ENCODE results near the gene CRAMP1.

Gene CRAMP1

GRCh38 chr16:1634541-1634940 is 22.4 kb downstream of the CRAMP1 start:
- no peak for DNase-seq

GRCh38 chr16:1635070-1635469 is 22.9 kb downstream of the CRAMP1 start:
- no peak for DNase-seq

DNA sequence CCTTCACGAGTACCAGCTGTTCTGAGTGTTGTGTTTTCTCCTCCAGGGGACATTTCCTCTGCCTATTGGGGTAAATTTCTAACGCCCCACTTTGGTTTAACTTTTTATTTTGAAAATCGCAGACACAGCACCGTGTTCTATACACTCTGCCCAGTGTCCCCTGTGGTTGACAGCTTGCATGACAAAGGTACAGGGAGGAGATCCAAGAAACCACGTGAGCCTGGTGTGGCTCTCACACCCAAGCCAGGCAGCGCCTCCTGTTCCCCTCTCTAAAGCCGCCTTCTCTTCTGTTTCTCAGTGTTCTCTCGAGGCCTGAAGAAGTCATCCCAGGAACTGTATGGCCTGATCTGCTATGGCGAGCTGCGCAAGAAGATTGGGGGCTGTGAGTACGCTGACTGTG is 25.4 kb downstream of the CRAMP1 start:
- DNase-seq: peak; percentile 11

DNA sequence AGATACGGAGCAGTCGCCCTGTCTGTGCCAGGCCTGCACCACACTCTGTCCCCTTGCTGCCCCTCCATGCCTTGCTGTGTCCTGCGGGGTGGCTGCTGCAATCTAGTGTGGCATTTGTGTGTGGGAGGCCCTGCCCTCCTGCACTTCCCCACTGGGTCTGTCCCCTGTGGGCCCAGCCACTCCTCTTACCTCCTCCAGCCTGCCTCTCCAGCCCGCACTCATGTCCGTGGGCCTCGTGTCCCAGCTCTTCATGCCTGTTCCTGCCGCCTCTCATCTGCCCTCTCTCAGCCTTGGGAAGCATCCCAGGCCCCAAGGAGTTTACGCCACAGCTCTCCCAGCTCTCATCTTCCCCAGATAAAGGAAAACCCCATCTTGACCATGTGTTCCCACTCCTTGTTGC is 26.6 kb downstream of the CRAMP1 start:
- DNase-seq: no peak

- no peak for DNase-seq
These were observed 27.1 kb downstream of the CRAMP1 start for GRCh38 chr16:1639282-1639681.

DNA sequence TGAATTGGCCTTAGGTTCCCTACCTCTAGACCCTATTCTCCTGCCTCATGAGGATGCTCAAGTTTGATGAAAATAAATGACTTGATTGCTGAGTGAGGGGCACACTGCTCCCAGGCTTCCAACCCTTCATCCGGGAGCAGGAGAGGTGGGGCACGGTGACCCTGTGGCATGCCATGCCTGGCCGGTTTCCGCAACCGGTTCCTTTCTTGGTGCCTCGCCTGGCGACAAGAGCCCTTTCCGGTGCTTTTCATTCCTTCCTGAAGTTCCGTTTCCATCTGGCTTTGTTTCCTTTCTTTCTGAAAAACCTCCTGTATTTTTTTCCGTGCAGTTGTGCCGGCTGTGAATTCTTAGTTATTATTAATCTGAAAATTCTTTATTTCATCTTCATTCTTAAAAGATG is 27.7 kb downstream of the CRAMP1 start:
- DNase-seq: no peak

GRCh38 chr16:1640261-1640941 is 28.2 kb downstream of the CRAMP1 start:
- no peak for DNase-seq

DNA sequence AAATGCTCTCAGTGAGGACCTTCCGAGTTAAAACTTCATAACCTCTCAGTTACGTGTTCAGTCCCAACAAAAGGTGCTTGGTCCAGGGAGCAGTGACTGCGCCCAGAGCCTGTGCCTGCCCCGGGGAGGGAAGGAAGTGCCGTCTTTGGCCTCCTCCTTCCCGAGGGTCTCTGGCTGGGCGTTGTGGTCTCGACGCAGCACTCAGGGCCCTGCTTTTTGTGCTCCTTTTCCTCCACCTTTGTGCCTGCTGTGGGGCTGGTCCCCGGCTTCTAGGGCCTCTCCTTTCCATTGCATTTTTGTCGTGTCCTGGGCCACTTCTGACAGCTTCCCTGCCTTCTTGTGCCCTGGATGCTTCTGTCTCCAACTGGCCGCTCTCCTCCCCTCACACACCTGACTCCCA is 29.1 kb downstream of the CRAMP1 start:
- DNase-seq: no peak

DNA sequence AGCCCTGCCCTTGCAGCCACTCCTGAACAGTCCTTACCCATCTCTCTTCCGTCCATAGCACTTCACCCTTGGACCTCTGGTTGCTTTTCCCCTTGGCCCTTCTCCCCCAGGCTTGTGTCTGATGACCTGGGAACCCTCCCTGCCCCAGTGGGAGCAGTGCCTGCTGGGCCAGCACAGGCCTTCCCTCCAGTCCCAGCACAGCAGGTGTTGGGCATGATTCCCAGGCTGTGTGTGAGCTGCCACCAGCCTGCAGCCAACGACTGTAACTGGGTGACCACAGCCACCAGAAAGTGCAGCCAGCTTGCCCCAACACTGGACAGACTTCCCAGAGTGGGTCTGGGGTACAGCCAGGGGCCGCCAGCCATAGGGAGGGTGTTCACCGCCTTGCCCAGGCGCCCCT is 30.0 kb downstream of the CRAMP1 start:
- no peak for DNase-seq

DNA sequence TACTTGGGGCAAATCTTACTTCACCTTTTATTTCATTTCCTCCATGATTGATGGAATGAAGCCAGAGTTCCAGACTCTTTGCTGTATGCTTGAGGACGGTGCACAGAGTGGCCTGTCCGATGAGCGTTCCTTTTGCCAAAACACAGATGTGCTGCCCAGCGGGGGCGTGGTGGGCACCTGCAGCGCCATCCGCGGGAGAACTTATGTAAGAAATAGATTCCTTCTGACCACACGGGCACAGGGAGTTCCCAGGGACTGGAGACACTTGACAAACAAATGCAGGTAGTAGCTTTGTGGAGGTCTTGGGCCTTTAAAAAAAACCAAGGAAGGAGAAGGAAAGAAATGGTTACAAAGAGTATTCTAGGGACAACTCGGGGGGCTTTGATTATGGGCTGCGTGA is 30.6 kb downstream of the CRAMP1 start:
- DNase-seq: no peak

DNA sequence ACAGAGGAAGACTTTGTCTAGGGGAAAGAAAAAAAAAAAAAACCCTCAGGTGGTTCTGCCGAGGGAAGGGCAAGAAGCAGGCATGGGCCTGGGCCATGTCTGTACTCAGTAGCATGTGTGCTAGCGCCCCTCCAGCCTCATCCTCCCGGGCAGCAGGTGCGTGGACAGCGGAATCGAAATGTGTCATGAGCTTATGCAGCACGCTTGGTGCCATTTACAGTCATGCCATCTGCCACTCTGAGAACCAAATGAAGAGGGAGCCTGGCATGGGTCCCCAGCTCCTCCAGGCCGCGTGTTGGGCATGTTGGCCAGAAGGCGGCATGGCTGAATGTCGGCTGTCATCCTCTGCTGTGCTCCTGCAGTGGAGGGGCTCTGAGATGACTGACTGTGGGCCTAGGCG is 31.4 kb downstream of the CRAMP1 start:
- no peak for DNase-seq

DNA sequence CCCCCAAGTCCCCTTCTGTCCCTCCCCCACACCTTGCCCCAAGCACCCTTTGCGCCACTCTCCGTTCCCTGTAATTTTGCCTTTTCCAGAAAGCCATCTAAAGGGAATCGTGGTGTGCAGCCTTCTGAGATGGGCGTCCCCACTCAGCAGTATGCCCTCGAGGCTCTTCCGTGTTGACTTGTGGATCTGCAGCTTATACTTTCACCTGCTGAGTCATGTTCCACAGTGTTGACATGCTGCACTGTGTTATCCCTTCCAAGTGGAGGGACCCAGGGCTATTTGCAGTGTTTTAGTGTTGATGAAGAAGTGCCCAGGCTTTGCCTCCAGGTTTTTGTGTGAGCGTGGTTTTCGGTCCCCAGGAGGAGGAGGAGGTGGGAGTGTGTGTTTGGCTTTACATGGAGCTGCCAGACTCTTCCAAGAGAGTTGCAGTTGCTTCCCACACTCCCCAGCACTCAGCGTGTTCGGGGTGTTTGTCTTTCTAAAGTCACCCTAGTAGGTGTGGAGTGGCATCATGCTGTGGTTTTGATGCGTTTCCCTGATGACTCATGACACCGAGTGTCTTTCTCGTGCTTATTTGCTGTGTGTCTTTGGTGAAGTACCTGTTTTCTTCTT is 33.9 kb downstream of the CRAMP1 start:
- DNase-seq: peak; percentile 21

DNA sequence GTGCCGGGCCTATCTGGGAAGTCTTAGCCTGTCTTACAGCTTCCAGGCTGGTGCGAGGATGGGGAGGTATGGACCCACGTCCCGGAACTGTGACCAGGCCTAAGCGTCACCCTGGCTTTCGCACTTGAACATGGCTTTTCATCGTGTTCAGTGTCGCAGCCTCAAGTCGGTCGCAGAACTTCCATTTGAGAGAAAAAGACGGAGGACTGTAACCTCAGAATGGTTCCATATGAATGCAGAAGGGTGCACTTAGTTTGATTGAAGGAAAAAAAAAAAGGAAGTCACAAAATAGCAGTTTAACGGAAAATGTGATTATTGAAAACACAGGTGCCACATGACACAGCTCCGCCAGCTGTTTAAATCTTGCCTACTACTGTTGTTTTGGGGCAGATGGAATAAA is 35.7 kb downstream of the CRAMP1 start:
- DNase-seq: no peak

DNA sequence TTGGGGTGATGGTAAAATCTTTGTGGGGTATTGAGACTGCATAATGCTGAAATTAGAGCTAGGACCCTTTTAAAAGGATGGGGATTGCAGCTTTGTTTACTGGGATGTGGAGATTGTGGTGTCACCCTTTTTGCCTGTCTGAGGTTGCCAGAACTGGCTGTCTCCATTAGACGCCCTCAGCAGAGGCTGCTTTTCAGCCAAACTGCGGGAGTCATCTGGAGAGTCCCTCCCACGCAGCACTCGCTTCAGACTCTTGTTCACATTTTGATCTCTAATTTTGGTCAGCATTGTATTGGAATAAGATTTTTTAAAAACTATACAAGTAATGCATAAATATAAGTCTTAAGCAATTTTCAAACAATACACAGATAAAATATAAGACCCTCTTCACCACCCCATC is 38.0 kb downstream of the CRAMP1 start:
- DNase-seq: no peak

DNA sequence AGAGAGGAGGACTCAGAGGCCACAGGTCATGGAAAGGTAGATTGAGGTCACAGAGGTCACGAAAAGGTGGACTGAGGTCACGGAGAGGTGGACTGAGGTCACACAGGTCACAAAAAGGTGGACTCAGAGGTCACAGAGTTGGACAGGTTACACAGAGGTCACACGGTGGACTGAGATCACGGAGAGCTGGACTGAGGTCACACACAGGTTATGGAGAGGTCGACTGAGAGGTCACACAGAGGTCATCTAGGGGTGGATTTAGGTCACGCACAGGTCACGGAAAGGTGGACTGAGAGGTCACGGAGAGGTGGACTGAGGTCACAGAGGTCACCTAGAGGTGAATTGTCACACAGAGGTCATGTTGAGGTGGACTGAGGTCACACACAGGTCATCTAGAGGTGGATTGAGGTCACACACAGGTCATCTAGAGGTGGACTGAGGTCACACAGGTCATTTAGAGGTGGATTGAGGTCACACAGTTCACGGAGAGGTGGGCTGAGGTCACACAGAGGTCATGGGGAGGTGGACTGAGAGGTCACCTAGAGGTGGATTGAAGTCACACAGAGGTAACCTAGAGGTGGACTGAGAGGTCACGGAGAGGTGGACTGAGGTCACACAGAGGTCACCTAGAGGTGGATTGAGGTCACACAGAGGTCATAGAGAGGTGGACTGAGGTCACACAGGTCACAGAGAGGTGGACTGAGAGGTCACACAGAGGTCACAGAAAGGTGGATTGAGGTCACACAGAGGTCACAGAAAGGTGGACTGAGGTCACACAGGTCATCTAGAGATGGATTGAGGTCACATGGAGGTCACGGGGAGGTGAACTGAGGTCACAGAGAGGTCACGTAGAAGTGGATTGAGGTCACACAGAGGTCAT is 39.2 kb downstream of the CRAMP1 start:
- DNase-seq: no peak

- no peak for DNase-seq
These were observed 39.8 kb downstream of the CRAMP1 start for GRCh38 chr16:1651974-1652312.

DNA sequence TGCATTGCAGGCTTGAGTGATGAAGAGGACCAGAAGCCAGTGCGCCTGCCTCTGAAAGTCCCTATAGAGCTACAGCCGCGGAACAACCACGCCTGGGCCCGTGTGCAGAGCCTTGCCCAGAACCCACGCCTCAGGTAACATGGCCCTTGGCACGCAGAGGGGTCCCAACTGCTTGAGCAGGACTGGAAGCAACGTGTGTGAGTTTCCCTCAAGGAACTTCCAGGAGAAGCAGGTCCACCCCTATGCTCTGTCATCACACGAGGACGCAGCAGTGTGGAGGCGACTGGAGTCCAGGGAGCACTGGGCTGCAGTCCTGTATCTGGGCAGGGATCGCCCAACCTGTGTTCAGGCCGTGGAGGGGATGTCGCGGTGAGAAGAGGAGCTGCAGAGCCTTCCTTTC is 40.9 kb downstream of the CRAMP1 start:
- DNase-seq: no peak

DNA sequence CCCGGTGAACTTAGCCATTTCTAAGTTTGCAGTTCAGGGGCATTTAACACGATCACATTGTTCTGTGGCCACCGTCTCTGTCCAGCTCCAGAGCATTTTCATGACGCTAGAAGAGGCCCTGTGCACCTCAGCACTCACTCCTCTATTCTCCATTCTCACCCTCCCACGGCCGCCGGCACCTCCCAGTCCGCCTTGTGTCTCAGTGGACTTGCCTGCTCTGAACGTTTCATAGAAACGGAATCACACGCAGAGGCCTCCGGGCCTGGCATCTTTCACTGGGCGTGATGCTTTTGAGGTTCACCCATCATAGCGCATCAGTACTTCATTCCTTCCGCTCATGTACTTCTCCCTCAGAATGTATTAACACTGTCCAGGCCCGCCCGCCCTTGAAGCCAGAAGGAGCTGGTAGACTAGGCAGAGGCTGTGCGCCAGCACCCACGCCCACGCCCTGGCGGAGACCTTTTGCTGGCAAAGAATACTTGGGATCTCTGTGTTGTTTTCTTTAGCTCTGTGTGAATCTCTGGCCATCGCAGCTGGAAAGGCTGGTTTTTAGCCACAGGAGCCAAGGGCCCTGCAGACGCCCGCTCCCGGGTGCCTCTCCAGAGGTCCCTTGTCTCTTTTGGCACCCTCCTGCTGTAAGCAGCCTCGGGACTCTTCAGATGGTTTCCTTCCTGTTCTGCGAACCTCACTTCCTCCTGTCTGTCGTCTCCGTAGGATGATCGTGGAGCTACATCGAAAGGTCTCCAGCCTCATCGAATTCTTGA is 42.5 kb downstream of the CRAMP1 start:
- no peak for DNase-seq

GRCh38 chr16:1655269-1655807 is 43.2 kb downstream of the CRAMP1 start:
- DNase-seq: no peak

GRCh38 chr16:1655909-1656807 is 44.0 kb downstream of the CRAMP1 start:
- DNase-seq: no peak

GRCh38 chr16:1656808-1657617 is 44.9 kb downstream of the CRAMP1 start:
- no peak for DNase-seq

Data from CD4-positive, alpha-beta T cell treated with Interleukin-12 subunit alpha and Interleukin-12 subunit beta, for 1 hour (primary cell).